ENCODE data around the gene ANKH.
"Not testable (repeated sequence)": the region's sequence is repeated elsewhere in the genome, so short reads cannot be mapped to it uniquely, and the experiment has no call there.

The ANKH gene

DNA sequence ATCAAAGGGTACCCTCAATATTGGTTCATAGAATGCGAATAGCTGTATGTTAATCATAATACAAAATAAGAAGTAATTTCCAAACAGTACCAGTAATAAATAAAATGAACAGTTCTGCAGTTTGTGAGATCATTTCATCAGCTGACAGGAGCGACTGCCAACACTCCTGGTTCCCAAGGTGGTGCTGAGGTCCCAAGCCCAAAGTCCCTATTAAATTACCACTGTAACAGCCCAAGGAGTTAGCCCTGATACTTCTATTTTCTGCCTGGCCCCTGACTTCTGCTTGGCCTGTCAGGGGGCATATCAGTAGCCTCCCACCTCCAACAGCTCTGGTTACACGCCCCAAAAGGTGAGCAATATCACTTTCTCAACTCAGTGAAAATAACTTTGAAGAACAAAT, 47.1 kb downstream of the ANKH start:
- DNase-seq = no peak

DNA sequence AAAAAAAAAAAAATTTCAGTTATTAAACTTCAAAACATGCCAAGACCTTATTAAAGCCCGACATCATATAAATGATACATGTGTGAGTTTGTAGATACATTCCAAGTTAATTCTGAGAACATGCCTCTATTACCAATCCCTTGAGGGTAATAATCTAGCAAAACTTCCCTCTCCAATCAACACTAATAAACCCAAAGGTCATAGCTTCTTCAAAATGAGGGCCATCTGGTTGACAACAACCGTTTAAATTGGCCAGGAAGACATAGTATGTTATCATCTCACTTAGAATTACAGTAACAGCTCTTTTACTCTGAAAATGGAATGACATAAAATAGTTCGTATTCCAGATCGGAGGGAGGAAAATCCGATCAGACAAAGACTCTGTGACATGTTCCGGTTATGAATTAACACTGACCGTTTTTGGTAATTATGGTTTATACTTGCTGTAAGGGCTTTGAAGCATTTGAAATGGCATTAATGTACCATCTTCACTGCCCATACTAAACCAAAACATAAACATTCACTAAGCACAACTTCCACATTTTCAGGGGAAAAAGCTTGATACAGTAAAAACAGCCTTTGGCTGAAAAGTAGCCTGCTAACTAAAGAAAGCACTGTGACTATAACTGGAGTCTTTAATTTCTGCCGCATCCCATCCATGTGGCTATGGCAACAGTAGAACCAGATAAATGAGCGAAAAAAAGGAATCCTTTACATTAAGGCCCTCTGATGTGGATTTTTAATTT, 50.3 kb downstream of the ANKH start:
- no peak for DNase-seq

DNA sequence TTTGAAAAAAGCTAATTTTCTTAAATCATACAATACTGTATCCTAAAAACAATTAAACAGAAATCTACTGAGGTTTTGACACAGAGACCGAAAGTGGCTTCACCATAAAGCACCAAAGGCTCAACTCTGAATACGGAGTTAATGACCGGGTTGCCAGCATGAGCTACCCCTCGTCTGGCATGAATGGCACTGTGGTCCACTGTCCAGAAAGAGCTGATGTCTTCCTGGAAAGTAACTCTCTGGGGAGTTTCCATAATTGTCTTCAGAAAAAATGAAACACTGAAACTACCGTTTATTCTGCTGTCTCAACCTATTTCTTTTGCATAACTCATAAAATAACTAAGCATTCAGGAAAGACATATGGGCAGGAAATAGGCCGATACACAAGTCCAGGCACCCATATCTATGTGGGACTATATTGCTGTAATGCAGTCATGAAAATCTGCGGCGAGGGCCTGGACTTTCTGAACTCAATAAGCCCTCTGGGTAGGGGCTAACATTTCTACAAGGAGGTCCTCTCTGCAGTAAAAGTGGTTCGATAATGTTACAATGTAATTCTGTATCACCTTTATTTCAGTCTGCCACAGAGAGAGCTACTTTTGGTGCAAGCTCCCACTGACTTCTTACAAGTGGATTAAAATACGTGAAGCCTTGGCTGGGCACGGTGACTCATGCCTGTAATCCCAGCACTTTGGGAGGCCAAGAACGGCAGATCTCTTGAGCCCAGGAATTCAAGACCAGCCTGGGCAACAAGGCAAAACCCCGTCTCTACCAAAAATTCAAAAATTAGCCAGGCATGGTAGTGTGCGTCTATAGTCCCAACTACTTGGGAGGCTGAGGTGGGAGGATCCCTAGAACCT, 52.4 kb downstream of the ANKH start:
- no peak for DNase-seq

DNA sequence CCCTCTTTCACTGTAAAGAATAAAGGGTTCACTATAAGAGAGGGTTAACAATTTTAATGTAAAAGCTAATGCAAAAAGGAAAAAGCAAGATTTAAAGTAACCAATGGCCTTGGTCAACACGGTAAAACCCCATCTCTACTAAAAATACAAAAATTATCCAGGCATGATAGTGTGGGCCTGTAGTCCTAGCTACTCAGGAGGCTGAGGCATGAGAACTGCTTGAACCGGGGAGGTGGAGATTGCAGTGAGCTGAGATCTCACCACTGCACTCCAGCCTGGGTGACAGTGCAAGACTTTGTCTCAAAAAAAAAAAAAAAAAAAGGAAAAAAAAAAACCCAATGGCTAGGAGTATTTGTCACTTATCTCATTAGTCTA, 53.8 kb downstream of the ANKH start:
- not testable (repeated sequence) for DNase-seq

DNA sequence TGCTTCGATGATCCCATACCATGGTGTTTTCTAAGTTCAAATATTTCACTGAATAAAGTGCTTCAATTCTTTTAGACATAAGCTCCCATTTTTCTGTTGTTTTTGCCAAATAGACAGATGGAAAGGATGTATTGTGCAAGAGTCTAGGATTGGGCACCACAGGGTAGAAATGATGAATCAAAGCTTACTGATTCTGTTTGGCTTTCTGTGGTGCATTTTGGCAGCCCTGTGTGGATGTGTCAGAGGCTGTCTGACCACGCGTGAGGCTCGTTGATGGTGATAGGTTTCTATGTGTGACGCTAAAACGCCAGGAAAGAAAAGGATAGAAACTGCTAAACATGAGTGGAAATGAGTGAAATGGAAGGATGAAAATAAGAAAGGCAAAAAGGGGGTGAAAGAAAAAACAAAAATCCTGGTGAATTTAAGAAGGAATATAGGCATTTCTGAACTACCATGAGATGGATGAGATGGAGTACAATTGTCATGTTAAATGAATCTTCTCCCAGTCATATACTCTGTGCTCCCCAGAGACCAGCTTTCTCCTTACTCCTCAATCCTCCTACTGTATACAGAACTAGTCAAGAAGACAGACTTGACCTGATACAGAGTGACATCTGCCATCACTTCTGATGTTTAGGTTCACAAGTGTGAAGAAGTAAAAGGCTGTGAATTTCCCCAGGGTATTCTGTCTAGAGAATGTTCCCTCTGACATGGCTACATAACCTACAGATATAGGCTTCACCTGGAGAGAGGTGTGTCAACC, 54.4 kb downstream of the ANKH start:
- no peak for DNase-seq

DNA sequence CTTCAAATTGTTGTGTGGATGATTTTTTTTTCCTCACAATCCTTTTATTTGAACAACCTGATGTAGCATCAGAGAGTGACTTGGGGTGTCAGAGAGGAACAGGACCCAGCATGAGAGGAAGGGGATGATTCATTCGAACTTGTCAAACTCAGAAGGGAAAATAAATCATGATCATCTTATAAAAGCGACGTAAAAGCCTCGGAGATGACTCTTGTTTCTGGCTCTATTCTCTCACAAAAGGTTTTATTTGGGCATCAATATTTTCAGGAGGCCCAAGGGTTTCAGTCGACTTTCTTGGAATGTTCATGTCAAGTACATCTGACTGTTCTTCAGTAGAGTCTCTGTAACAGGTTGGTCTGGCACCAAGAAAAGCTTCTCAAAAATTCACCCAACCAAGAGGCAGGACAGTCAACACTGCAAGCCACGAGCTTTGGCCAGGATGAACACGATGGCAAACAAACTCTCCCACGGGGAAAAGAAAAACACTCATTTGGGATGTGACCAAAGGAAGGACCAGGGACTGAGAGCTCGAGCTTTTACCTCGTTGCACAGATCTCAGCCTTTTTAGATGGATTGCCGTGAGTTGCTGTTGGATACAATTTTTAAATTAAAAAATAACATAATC, 55.1 kb downstream of the ANKH start:
- DNase-seq = no peak

DNA sequence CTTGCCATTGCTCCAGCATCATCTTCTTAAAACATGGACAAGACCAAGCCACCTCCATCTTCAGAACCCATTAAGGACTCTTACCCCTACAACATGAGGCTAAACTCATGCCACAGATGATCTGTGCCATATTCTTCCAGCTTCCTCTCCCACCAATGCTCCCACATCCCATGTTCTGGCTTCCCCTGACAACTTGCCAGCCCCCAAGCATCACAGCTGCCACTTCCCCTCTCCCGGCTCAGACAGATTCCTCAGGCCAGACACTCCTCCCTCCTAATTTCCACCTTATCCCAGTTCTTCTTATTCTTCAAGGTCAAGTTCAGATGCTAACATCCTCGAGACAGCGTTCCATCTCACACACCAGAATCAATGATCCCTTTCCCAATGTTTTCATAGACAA, 57.8 kb downstream of the ANKH start:
- DNase-seq = no peak

DNA sequence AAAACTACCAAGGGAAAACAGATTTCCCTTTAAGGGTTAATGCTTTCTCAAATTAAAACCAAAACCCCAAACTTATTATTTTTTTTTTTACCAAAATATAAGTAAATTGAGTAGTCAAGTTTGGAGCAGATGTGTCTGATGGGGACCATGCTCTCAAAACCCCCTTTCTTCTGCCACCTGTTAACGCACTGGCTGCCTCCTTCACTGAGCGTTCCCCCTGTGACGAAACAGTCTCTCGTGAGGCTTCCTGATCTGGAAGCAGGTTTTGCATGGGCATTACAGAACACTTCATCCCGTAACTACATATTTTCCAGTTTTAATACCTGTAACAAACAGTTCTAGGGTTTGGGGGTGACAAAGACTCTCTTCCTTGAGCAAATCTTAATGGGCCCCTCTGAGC, 59.4 kb downstream of the ANKH start:
- no peak for DNase-seq

DNA sequence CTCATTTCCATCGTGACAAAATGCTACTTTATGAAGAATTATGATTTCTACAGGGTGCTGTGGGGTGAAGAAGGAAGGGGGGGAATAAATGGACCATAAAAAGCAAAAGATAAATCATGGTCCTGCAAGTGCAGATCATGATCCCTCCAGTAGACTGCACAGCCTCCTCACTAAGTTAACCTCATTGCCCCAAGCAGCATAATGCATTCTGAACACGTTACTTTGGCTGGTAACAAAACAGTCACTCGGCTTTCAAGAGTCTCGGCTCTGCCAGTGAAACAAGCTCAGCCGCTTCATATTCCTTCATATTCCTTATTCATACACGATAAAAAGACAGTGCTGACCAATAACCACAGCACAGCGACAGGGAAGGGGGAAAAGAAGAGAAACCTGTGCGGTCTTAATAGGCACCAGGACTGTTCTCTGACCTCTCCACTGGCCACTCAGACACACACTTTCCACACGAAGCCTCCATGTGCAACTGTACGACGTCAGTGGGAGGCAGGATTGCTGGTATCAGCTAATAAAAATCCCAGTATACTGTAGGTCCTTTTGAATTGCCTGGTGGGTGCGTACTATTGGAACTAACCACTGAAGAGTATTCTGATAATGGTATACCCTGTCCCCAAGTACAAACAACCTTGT, 60.5 kb downstream of the ANKH start:
- DNase-seq = no peak

DNA sequence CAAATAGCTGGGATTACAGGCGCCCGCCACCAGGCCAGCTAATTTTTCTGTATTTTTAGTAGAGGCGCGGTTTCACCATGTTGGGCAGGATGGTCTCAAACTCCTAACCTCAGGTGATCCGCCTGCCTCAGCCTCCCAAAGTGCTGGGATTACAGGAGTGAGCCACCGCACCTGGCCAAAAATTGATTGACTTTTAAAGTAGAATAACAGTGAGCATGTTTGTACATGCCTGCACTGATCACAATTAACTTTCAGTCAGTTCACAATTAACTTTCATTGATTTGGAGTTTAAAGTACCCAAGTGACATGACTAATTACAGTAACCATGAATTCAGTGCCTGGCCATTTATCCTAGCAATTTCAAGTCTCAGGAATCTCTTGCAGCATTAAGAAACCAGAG, 61.3 kb downstream of the ANKH start:
- DNase-seq = no peak

DNA sequence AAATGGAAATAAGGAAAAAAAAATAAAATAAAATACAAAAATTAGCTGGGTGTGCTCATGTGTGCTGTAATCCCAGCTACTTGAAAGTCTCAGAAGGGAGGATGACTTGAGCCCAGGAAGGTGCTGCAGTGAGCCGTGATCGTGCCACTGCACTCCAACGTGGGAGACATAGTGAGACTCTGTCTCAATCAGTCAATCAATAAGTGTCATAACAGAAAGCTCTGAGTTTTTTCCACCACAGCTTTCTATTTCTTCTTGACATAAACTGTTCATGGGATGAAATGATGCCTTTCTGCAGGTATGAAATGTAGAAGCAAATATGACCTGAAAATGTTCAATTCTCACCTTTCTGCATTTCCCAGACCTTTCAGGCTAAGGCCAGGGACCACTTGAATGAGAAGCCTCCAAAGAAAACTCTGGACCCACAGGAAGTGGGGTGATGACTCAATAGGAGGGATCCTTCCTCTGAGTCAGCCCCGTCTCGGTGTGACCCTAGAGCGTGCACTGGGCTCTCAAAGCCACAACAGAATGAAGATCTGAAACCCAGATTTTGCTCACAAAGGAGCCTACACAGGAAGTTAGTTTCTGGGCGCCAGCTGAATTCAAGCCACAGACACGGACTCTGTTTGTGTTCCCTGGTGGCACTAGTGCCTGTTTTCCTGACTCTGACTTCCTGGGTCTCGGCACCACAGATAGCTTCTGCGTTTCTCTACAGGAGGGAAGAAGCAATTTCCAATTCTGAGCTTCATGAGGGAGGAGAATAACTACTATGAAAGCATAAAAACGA, 62.0 kb downstream of the ANKH start:
- DNase-seq = no peak

DNA sequence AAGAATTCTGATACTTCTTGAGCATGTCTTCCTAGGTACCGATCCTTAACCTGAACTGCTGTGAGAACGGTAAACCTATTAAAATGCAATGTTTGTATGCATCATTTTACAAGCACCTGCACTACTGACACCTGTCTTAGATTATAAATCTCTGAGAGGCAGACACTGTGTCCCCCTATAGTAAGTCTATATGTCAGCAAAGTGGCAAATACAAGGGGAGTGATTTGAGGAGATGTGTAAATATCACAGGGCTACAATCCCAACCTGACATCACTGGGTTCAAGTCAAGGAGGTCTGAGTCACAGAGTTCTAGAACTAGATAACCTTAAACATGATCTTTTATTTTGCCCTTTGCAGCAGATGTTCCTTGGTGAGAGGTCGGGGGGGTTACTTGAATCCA, 64.1 kb downstream of the ANKH start:
- no peak for DNase-seq

DNA sequence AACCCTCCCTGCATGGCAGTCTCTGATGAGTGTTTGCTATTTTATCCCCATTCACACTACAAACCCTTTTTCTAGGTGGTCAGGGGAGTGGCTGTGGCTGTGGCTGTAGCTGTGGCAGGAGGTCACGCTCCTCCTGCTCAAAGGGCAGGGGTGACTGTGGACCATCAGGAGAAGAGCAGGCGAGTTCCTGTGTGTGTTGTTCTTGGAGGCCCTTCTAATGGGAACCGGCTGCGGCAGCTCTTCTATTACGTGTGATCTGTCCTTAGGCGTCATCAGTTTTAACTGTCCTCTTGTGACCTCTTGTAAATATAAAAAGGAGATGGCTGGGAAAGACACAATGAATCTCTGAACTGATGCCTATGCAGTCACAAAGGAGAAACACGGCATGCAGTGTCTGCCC, 65.1 kb downstream of the ANKH start:
- no peak for DNase-seq

DNA sequence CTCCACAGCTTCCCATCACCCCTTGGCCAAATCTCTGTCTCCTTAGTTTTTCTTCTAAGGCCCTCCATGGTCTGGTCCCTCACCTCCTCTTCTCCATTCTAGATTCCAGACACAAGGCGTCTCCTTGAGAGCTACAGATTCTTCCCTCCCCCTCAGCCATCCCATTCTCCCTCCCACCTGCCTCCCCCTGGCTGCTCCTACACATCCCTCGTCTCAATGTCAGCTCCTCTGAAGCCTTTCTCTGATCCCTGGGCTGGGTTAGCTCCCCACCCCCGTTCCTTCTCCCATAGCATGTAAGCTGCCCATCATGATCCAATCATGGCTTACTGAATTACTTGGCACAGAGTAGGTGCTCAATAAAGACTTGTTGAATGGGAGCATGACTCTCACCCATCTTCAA, 69.0 kb downstream of the ANKH start:
- no peak for DNase-seq

DNA sequence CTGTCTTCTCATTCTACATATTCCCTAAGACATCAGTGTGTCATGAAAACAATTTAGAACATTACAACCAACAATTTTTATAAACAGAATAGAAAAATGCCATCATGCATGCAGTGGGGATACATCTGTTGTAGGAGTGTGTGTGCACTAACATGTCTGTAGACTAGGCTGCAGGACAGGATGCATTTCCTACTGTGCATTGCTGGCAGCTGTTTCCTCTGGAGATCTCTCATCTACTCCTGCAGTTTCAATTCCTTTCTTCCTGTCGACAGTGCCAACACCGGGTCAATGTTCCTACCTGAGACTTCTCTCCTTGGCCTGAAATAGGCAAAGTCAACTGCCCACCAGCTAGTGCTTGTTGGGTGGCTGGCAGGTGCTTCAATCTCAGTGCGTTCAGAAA, 69.8 kb downstream of the ANKH start:
- no peak for DNase-seq

DNA sequence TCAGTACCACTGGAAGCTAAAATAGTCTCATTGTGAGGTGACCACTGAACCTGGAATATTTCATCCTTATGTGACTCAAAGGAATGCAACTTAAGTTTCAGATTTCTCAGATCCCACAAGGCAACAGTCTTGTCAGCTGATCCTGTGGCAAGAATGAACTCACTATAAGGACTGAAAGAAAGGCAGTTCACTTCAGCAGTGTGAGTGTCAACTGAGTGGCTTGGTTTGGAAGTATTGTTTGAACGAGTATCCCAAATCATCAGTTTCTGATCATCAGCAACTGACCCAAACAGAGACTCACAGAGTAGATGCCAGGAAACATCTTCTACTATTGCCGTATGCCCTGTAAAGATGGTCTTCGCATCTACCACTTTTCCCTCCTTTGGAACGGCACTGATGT, 74.2 kb downstream of the ANKH start:
- DNase-seq = not testable (repeated sequence)

DNA sequence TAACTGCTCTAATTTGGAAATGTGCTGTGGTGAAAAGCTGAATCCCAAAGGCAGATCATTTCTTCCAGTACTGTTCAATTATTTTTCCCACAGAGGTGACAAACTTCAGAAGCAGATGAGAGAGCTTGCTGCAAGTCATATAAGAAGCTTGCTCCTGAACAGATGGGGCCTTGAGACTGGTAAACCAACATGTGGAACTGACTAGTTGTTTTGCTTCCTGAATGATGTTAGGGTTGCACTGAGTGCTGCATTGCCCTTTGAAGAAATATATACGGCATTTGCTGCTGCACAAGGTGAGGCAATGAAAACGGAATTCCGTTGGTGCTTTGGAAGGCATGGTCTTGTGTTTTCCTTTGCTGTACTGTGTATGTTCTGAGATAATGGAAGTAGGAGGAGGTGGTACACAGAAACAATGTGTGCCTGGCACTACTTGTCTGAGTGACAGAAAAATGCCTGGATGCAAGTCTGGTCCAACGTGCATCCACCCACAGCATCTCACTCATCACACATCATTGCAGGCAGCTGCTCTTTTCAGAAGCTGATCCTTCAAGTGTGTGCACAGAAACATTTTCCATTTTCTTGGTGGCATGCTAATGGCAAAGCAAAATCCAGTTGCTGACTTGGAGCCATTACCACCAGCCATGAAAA, 76.9 kb downstream of the ANKH start:
- no peak for DNase-seq

DNA sequence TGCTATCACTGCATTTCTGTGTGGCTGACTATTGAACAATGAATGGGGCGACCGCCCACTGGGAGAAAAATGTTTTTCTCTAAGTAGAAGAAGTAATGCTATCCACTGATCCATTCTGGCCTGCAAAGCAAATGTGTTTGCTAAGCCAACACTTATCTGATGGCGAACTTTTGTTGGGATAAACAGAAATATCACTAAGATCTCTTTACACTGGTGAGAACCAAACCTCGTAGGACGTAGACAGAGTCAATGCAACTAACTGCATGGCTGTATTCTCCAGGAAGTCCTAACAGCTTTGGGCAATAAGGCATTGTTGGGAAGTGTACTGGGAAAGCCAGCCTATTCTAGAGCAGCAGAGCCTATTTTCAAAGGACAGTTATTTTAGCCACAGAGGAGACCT, 77.7 kb downstream of the ANKH start:
- no peak for DNase-seq

DNA sequence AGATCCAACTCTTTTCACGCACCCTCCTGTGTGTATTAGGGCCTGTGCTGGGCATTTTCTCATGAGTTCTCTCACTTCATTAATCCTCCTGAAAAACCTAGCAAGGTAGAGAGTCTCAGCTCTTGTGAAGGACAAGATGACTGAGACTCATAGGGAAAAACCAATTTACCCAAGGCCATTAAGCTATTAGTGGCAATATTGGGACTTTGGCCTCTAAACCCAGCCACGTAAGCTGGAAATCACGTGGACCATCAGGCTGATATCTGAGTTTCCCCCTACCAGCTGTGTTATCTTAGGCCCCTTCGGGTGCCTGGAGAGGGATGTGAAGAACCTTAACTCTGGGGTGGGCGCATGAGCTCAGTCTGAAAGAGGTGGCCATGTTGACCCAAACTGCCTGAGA, 80.7 kb downstream of the ANKH start:
- no peak for DNase-seq

DNA sequence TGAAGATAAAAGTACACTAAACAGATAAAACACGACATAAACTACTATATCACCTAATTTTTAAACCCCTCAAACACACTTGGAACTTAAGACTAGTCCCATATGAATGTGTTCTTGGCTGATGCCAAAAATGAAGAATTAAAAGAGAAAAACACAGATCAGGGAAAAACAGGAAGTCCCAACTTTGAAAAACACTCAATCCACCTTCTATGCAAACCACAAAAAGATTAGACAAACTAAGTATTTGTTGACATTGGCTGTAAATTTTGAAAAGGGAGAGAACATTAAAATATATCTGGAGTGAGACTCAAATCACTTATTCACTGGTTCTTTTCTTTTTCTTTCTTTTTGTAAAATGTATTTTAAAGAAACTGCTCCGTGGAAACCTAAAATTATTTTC, 81.4 kb downstream of the ANKH start:
- DNase-seq = no peak

DNA sequence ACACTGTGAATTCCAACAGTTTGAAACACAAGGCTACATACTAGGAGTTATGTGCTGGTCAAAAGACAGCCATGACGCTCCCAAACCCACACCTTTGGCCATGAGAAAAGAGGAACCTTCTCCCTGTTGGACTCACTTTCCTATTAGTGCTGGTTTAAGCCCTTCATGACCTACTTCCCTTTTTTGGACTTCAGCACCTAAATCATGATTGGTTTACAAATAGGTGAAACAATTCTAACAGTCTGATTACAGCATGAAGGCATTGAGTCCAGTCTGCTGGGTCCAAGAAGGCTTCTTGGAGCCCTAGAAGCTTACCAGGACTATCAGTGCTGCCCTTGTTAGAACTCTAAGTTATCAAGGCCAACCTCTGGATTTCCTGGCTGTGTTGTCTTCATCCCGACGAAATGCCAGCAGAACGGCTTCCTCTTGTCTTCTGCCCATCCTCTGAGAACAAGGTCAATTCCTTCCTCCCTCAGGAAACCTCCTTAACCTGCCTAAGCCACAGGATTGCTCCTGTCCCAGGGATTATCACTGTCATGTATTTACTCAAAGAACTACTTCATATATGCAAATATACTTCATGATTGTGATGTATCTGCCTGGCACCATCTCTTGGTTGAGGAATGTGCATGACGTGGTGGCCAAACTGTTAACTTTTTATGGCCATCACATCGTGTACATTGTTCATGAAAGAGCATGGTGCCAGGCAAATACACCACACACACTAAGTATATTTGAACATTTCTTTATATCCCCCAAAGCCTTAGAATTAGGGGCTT, 83.6 kb downstream of the ANKH start:
- DNase-seq = no peak
